Omental fat pad (tissue), 4 donors: ENCODE data around the gene XPC. TPM values are rescaled to one million over a fixed set of nuclear protein-coding genes. Genes with fewer than 3 reads are reported as not detected.

Source experiments
- ATAC-seq: fragments of 150-250 bp; one replicate; pipeline ENCODE4 v1.9.1; 2016; ENCODE audit warnings: mild to moderate bottlenecking, moderate library complexity; ENCODE audit not compliant: low FRiP score
- DNase-seq: peaks from one replicate; pipeline ENCODE4 v3.0.0-alpha.2; 2019; ENCODE audit warnings: low spot score
- CTCF ChIP-seq, 3 donors: fragments of 450-650 bp; IDR thresholded peaks; one replicate each; pipeline ENCODE4 v1.5.1; 2016 to 2017; ENCODE audit warnings: antibody characterized with exemption in 3 of 3, mild to moderate bottlenecking in 3 of 3, moderate library complexity in 2 of 3
- total RNA-seq, 4 donors: library from RNA; depleted of rRNA; stranded (reverse); fragments of >200 nt; gene quantifications; one replicate each; pipeline ENCODE4 v1.1.0, GENCODE V29; 2016

XPC gene
- total RNA-seq, 4 donors from 2014 or later, result 26.5 to 47.8 (median 33.8) TPM

GRCh38 chr3:14175383-14176037 is 2.9 kb downstream of the XPC start:
- no peak for TF ChIP-seq CTCF (IDR thresholded peaks at IDR 0.05)
- ATAC-seq (no peak), DNase-seq (no peak)

GRCh38 chr3:14174483-14174882 is 3.9 kb downstream of the XPC start:
- ATAC-seq (no peak), DNase-seq (no peak)
- TF ChIP-seq CTCF (IDR thresholded peaks at IDR 0.05), result no peak

GRCh38 chr3:14172496-14172895 is 5.9 kb downstream of the XPC start:
- TF ChIP-seq CTCF (IDR thresholded peaks at IDR 0.05), result no peak
- no peak for ATAC-seq
- no peak for DNase-seq

- TF ChIP-seq CTCF (IDR thresholded peaks at IDR 0.05), result no peak
- DNase-seq, result no peak
- no peak for ATAC-seq
Observed at GRCh38 chr3:14170531-14171159, 7.8 kb downstream of the XPC start.

GRCh38 chr3:14169871-14170270 is 8.5 kb downstream of the XPC start:
- ATAC-seq (no peak), DNase-seq (no peak)
- no peak for TF ChIP-seq CTCF (IDR thresholded peaks at IDR 0.05)

- TF ChIP-seq CTCF (IDR thresholded peaks at IDR 0.05), result no peak
- DNase-seq (no peak), ATAC-seq (no peak)
Observed at GRCh38 chr3:14169435-14169834, 9.0 kb downstream of the XPC start.
